ENCODE data around the gene LRR1. TPM values are rescaled to one million over a fixed set of nuclear protein-coding genes. Genes with fewer than 3 reads are reported as not detected.
A peak's percentile ranks its signal among the peaks of the same experiment; 100 is the strongest.

Gene LRR1
- total and polyA plus RNA-seq, 9 of the 15 experiments (the other 6 are each of a cell fraction or from before 2014, with no cell fraction given) = 26.5 to 58.1 (median 31.8) TPM

- TF ChIP-seq ZBTB17 (CRISPR knock-in tag; IDR thresholded peaks at IDR 0.05) (0 out of 2 replicates have a peak, but pooled peaks have one; percentile 12), NRF1 (conservative IDR thresholded peaks at IDR 0.05 in 1 of 2, IDR thresholded peaks at IDR 0.05 in 1 of 2) (peak in 1 of 2 experiments; percentile 37; a peak in 2 of 4 replicates), RB1 (IDR thresholded peaks at IDR 0.05; ENCODE audit: low read depth) (0 out of 2 replicates have a peak, but pooled peaks have one; percentile 30), L3MBTL2 (IDR thresholded peaks at IDR 0.05) (peak; percentile 86), RBM22 (IDR thresholded peaks at IDR 0.05; ENCODE audit: low read depth, low read length, poor library complexity, severe bottlenecking) (peak; percentile 12), REST (IDR thresholded peaks at IDR 0.05; ENCODE audit: borderline replicate concordance) (0 out of 2 replicates have a peak, but pooled peaks have one; percentile 1), REST (CRISPR knock-in tag; IDR thresholded peaks at IDR 0.05; ENCODE audit: low read depth) (no peak), DACH1 (IDR thresholded peaks at IDR 0.05; ENCODE audit: partially characterized antibody) (peak; percentile 76), JUN (IDR thresholded peaks at IDR 0.05; ENCODE audit: borderline replicate concordance, low read depth, low read length) (no peak), JUN (CRISPR knock-in tag; IDR thresholded peaks at IDR 0.05; ENCODE audit: borderline replicate concordance) (no peak), RBFOX2 (IDR thresholded peaks at IDR 0.05; ENCODE audit: low read depth, low read length) (peak; percentile 10; the same call in 1 of the 2 replicates), BRD4 (IDR thresholded peaks at IDR 0.05) (no peak)
These were observed 22.6 kb downstream of the LRR1 start (continued) for GRCh38 chr14:49621114-49621881.

All from K562 (cell line).